GM10266 (cell line): ENCODE data around the gene CAPRIN2.

Experiments
- DNase-seq: peaks from one replicate; pipeline ENCODE4 v3.0.0; 2012; ENCODE audit errors: extremely low spot score
- TF ChIP-seq, protein P1 (sequence below): IDR thresholded peaks from 2 replicates; pipeline ENCODE4 v1.5.1; 2012; ENCODE audit warnings: mild to moderate bottlenecking, low read depth; ENCODE audit not compliant: control insufficient read depth, insufficient read depth; ENCODE audit errors: missing control alignments

CAPRIN2 gene

DNA sequence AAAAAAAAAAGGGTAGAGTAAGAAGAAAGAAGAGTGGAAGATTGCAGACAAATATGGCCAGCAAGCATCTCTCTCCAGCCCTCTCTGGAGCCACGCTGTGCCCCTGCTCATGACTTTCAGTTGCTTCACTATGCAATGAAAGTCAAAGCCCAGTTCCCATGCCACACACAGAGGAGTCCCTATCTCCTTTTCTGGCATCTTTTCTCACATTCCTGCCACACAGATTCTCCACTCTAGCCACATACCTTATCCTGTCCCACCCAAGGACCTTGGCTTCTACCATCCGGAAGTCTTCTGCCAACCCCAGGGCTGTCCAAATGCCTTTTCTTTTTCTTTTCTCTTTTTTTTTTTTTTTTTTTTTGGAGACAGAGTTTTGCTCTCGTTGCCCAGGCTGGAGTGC is 39.3 kb upstream of the CAPRIN2 start:
- TF ChIP-seq, protein P1, sequence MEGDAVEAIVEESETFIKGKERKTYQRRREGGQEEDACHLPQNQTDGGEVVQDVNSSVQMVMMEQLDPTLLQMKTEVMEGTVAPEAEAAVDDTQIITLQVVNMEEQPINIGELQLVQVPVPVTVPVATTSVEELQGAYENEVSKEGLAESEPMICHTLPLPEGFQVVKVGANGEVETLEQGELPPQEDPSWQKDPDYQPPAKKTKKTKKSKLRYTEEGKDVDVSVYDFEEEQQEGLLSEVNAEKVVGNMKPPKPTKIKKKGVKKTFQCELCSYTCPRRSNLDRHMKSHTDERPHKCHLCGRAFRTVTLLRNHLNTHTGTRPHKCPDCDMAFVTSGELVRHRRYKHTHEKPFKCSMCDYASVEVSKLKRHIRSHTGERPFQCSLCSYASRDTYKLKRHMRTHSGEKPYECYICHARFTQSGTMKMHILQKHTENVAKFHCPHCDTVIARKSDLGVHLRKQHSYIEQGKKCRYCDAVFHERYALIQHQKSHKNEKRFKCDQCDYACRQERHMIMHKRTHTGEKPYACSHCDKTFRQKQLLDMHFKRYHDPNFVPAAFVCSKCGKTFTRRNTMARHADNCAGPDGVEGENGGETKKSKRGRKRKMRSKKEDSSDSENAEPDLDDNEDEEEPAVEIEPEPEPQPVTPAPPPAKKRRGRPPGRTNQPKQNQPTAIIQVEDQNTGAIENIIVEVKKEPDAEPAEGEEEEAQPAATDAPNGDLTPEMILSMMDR, result no peak
- no peak for DNase-seq

GRCh38 chr12:30792648-30793499 is 38.1 kb upstream of the CAPRIN2 start:
- TF ChIP-seq, protein P1, result no peak
- no peak for DNase-seq

- TF ChIP-seq, protein P1, result no peak
- DNase-seq, result no peak
These were observed 37.3 kb upstream of the CAPRIN2 start for GRCh38 chr12:30792085-30792484.

GRCh38 chr12:30788754-30789153 is 34.0 kb upstream of the CAPRIN2 start:
- TF ChIP-seq, protein P1, result no peak
- DNase-seq, result no peak

DNA sequence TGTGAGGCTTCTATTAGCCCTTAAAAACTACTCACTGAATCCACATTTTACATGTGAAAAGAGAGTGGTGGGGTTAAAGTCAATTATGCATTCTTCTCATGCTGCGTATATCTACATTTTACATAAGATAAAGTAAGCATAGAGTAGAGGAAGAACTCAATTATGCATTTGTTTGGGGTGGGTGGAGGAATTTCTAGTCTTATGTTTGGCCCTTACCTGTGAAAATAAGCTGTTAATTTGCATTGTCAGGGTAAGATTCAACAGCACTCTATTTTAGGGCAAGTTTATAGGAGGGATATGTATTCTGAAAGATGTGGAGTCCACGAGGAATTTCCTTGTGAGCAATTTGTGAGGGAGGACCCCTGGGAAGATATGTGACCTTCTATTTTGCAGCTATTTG is 30.9 kb upstream of the CAPRIN2 start:
- no peak for DNase-seq
- TF ChIP-seq, protein P1, result no peak

- no peak for DNase-seq
- TF ChIP-seq, protein P1, result no peak
These were observed 29.8 kb upstream of the CAPRIN2 start for GRCh38 chr12:30784508-30784907.

GRCh38 chr12:30783946-30784345 is 29.2 kb upstream of the CAPRIN2 start:
- DNase-seq, result no peak
- TF ChIP-seq, protein P1, result no peak
